ENCODE data around the gene SUGP1.
"Not testable (repeated sequence)": the region's sequence is repeated elsewhere in the genome, so short reads cannot be mapped to it uniquely, and the experiment has no call there.

SUGP1 gene

DNA sequence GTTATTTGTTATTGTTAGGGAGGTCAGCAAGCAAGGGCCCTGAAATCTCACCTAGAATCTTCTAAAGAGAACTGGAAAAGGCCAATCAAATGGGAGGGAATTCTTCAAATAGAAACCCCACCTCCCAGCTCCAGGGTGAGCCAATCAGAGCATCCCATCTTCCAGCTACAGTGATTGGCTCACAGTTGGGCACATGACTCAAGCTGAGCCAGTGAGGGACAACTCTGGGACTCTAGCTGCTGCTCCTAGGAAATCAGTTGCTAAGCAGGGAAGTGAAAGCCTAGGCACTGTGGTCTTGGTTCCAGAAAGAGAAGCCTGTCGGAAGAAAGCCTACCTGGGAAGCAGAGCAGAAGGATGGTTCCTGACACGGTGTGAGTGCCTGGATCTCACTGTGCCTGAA lies 60.6 kb downstream of the SUGP1 start:
- TF ChIP-seq POLR2A (IDR thresholded peaks at IDR 0.05; ENCODE audit: low read length) (no peak), GATA1 (IDR thresholded peaks at IDR 0.05; ENCODE audit: low read depth, low read length) (no peak)
- peak in 1 of 2 experiments; percentile 13 for DNase-seq

DNA sequence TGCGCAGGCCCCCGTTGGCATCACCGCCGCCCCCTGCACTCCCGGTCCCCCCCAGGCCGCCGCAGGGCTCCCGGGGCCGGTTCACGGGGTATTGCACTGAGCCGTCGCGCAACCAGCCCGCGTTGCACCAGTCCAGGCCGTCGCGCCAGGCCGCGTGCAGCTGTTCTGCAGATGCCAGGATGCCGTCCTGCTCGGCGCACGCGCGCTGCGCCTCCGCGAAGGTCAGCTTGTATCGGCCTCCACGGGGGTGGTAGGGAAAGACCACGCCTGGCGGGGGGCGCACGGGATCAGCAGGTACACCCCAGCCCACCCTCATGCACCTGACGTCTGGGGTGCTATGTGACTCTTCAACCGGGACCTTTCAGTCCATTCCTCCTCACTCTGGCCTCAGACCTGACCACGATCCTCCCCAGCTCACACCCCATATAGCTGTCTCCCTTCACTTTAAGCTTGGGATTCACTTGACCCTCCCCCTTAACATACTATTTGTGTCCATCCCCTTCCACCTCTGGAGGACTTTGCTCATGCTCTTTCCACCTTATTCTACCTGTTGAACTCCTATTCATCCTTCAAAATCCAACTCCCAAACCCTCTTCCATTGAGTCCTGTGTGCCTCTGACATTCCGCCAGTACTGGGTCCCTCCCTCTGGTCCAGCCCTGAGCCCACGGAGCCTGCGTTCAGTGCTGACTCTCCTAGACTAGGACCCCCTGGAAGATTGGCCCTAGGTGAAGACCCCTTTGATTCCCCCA lies 61.5 kb downstream of the SUGP1 start:
- TF ChIP-seq POLR2A (IDR thresholded peaks at IDR 0.05; ENCODE audit: low read length) (no peak), GATA1 (IDR thresholded peaks at IDR 0.05; ENCODE audit: low read depth, low read length) (no peak)
- DNase-seq, result no peak

DNA sequence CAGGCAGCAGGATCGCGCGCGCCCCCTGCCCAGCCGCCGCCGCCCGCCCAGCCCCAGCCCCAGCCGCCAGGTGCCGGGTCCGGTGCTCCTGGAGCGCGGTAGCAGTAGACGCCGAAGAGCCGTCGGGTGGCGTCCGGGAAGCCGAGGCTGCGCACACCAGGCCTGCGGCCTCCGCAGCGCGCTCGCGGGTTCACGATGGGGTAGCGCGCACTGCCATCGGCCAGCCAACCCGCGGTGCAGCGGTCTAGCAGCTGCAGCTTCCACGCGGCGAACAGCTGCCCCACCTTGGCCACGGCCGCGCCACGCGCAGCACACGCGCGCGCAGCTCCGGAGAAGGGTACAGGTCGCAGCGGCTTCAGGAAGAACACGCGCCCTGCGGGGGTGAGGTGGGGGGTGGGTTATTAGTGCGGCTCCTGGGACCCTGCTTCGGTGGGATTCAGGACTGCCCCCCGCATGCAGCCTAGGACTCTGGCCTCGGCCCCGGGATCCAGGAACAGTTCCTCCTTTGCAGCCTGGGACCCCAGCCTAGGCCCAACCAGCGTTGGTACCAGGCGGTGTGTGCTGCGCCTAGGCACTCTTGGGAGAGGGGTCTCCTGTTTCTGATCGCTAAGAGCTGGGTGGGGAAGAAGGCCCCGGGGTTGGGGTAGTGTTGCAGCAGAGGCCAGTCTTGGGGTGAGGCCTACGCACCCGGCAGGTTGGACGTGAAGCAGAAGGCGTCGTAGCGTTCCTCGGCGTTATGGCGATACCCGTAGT lies 62.3 kb downstream of the SUGP1 start:
- DNase-seq, result no peak
- TF ChIP-seq GATA1 (IDR thresholded peaks at IDR 0.05; ENCODE audit: low read depth, low read length) (no peak), POLR2A (IDR thresholded peaks at IDR 0.05; ENCODE audit: low read length) (no peak)

DNA sequence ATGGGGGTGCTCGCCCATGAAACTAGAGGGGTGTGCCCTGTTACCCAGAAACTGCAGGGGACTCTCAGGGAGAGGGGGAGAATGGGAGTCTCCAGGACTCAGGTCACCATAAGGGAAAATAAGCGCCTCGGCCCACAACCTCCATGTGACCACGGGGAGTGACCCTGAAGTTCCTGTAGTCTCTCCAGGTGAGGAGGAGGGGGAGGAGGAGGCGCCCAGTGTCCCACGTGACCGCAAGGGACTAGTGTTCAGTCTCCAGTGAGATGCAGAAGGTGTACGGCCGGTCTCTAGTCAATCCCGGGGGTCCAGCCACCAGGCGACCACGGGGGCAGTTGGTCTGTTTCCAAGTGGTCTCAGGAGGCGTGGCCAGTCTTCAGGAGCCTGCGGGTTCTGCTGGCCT lies 63.2 kb downstream of the SUGP1 start:
- no peak for DNase-seq
- TF ChIP-seq GATA1 (IDR thresholded peaks at IDR 0.05; ENCODE audit: low read depth, low read length), result no peak
- no peak for TF ChIP-seq POLR2A (IDR thresholded peaks at IDR 0.05; ENCODE audit: low read length)

DNA sequence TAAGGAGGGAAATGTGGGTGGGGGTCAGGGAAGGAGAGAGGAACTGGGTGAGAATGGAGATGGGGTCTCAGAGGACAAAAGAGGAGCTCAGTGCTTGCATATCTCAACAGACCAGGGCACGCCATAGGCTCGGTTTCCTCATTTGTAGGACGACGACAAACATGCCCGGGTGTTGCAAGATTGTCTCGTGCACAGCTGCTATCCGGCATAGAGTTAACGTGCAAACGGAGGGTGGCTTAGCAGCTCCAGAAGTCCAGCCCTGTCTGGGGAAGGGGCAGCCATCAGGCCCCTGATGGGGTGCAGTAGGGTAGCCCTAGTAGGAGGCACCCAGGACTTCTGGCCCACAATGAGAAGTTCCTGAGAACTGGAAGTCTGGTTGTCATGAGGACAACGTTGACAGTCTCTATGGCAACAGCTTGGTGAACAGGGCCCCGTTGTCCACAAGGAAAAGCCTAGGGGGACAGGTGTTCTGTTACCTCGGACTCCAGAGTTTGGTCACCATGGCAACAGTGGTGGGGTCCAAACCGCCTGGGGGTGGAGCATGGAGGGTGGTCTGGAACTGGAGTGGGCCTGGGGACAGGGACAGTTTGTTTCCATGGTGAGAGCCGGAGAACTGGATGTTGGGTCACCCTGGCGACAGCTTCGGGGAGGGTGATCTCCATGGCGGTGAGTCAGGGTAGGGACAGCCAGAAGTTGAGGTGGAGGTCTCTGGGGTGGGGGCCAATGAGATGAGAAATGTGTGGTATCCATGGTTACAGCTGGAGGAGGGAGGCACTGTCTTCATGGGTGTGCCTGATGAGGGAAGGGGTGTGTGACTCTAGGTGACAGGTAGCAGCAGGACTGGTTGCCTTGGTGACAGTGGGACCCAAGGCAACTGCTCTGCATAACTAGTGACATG lies 64.0 kb downstream of the SUGP1 start:
- no peak for DNase-seq
- TF ChIP-seq GATA1 (IDR thresholded peaks at IDR 0.05; ENCODE audit: low read depth, low read length), result no peak
- no peak for TF ChIP-seq POLR2A (IDR thresholded peaks at IDR 0.05; ENCODE audit: low read length)

DNA sequence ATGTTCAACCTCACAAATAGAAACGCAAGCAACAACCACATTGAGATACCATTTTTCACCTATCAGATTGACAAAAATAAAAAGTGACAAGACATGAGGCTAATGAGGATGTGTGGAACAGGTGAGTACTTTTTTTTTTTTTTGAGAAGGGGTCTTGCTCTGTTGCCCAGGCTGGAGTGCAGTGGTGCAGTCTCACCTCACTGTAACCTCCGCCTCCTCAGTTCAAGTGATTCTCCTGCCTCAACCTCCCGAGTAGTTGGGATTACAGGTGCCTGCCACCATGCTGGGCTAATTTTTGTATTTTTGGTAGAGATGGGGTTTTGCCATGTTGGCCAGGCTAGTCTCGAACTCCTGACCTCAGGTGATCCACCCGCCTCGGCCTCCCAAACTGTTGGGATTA lies 66.9 kb downstream of the SUGP1 start:
- DNase-seq, result not testable (repeated sequence)

DNA sequence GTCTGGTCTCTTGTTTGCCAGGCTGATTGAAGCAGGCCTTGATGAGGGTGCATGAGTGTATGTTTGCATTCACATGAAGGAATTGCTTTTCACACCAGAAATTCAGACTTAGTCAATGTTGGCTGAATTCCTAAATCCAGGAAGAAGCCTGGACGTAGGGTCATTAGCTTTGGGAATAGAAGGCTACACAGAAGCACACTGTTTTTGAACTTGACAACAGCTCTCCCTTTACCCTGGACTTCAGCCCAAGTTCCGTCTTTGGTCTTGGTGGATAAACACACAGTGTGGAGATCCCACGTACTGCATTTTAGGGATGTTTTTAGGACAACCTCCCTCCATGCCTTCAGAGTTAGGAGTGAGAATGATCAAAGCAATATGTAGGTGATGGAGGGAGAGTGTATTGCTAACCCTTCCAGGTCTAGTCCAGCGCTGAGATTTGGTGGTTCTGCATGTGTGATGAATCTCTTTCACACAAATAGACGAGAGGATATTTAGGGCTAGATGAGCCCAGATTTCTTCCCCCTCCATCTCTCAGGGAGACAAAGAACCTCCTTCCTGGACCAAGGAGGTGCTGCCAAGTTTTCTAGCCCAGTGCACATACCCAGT lies 70.0 kb downstream of the SUGP1 start:
- DNase-seq, result no peak
- TF ChIP-seq POLR2A (IDR thresholded peaks at IDR 0.05; ENCODE audit: low read length), result no peak
- no peak for TF ChIP-seq GATA1 (IDR thresholded peaks at IDR 0.05; ENCODE audit: low read depth, low read length)

DNA sequence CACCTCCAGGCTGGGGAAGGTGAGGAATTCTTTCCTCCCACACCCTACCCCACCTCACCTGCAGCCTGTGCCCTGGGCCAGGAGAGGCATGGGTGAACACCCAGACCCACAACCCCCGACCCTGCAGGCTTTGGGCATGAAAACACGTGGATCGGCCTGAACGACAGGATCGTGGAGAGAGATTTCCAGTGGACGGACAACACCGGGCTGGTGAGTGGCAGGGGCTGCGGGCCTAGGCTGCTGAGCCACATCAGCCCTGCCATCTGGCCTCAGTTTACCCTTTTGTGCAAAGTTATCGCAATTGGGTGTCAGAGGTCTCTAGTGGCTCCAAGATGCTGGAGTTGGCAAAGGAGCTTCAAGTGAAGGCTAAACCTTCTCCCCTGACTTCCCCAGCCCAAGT lies 79.8 kb downstream of the SUGP1 start:
- TF ChIP-seq POLR2A (IDR thresholded peaks at IDR 0.05; ENCODE audit: low read length) (no peak), GATA1 (IDR thresholded peaks at IDR 0.05; ENCODE audit: low read depth, low read length) (no peak)
- no peak for DNase-seq

DNA sequence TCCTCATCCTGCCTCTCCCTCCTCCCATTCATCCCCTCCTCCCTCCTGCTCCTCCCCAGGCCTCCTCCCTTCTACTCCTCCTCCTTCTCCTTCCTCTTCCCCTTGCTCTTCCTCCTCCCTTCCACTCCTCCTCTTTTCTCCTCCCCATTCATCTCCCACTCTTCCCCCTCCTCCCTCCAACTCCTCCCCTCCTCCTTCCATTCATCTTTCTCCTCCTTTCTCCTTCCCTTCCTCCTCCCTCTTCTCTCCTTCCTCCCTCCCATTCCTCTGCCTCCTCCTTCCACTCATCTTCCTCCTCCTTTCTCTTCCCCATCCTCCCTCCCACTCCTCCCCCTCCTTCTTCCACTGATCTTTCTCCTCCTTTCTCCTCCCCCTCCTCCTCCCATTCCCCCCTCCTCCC lies 80.6 kb downstream of the SUGP1 start:
- TF ChIP-seq GATA1 (IDR thresholded peaks at IDR 0.05; ENCODE audit: low read depth, low read length), result no peak
- no peak for TF ChIP-seq POLR2A (IDR thresholded peaks at IDR 0.05; ENCODE audit: low read length)
- no peak for DNase-seq

DNA sequence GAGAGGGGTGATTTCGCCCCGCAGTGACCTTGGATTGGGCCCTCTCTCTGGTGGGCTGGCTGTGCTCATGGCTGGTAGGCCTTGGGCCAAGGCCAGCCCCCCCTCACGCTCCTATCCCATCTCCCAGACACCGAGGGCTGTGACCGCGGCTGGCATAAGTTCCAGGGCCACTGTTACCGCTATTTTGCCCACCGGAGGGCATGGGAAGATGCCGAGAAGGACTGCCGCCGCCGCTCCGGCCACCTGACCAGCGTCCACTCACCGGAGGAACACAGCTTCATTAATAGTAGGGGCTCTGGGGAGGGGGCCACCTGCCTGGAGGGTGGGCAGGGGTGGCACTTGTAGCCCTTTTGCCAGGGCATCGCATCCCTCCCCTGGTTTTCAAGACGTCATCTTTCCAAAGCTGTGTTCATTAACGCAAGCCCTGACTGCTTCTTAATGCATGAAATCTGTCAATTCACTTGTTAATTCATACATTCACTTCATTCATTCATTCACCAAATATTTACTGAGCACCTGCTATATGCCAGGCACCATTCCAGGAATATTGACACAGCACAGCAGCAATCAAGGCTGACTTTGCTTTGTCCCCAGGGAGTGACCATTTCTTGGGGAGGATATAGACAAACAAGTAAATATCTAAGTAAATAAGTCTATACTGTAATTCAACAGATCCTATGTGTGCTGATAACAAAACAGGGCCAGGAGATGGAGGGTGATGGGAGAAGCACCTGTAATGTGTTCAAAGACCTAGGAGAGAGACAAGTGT lies 82.0 kb downstream of the SUGP1 start:
- TF ChIP-seq POLR2A (IDR thresholded peaks at IDR 0.05; ENCODE audit: low read length), result no peak
- TF ChIP-seq GATA1 (IDR thresholded peaks at IDR 0.05; ENCODE audit: low read depth, low read length), result no peak
- DNase-seq, result no peak

DNA sequence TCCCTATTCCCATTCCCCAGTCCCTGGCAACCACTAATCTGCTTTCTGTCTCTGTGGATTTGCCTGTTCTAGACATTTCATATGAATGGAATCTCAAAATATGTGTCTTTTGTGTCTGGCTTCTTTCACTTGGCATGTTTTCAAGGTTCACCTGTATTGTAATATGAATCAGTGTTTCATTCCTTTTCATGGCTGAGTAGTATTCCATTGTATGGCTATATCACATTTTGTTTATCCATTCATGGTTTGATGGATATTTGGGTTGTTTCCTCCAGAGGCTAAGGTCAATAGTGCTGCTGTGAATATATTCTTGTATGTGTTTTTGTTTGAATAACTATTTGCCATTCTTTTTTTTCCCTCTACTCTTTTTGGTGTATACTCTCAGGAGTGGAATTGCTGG lies 84.1 kb downstream of the SUGP1 start:
- no peak for DNase-seq
- no peak for TF ChIP-seq POLR2A (IDR thresholded peaks at IDR 0.05; ENCODE audit: low read length)
- no peak for TF ChIP-seq GATA1 (IDR thresholded peaks at IDR 0.05; ENCODE audit: low read depth, low read length)

DNA sequence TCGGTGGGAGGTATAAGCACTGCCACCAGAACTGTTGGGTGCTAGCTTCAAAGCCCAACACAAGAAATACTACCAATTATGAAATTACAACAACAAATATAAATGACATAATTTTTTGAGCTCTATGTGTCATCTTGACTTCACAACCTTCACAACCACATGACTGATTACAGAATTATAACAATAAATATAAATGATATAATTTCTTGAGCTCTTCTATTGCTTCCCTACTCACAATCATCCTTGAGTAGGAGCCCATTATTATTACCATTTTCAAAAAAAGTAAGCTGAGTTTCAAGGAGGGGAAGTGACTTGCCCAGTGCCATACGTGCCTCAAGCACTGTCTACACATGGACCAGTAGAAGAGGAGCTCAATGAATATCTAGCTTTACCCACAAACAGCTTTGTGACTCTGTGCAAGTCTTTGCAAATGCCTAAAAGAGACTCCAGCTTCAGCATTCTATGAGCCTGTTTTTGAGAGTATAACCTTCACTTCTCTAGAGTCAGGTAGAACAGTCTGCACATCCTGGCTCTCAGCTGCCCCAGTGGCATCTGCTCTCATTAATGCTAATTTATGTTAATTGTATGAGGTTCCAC lies 86.0 kb downstream of the SUGP1 start:
- DNase-seq, result no peak
- TF ChIP-seq POLR2A (IDR thresholded peaks at IDR 0.05; ENCODE audit: low read length) (no peak), GATA1 (IDR thresholded peaks at IDR 0.05; ENCODE audit: low read depth, low read length) (no peak)

DNA sequence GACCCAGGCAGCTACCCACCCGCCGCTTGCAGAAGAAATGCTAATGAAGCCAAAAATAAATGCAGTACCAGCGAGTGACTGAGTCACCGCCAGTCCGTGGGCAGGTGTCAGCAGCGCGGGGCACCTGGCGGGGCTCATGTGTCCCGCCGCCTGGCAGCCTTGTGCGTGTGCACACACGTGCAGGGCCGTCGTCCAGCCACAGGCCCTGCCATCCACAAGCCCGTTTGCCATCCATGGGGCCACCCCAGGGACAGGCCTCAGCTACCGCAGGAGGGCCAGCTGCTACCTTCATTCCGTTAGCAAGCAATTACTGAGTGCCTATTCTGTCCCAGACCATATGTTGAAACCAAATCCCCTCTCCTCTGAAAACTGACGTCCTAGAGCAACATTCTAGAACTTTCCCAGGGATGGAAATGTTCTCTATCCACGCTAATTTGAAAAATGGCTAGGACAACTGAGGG lies 88.0 kb downstream of the SUGP1 start:
- no peak for TF ChIP-seq GATA1 (IDR thresholded peaks at IDR 0.05; ENCODE audit: low read depth, low read length)
- no peak for TF ChIP-seq POLR2A (IDR thresholded peaks at IDR 0.05; ENCODE audit: low read length)
- no peak for DNase-seq
